GM10847 (cell line): Measurements from ENCODE around the gene COQ7.

Source experiments
- POLR2A ChIP-seq: IDR thresholded peaks from 2 replicates; pipeline ENCODE4 v1.6.1; 2011; ENCODE audit not compliant: insufficient read length; ENCODE audit errors: extremely low read depth

The COQ7 gene

GRCh38 chr16:19077879-19078278 lies 10.5 kb downstream of the COQ7 start:
- TF ChIP-seq POLR2A = no peak

- no peak for TF ChIP-seq POLR2A
Observed at GRCh38 chr16:19083670-19084069, 16.3 kb downstream of the COQ7 start.

GRCh38 chr16:19084139-19084538 lies 16.7 kb downstream of the COQ7 start:
- TF ChIP-seq POLR2A = no peak

DNA sequence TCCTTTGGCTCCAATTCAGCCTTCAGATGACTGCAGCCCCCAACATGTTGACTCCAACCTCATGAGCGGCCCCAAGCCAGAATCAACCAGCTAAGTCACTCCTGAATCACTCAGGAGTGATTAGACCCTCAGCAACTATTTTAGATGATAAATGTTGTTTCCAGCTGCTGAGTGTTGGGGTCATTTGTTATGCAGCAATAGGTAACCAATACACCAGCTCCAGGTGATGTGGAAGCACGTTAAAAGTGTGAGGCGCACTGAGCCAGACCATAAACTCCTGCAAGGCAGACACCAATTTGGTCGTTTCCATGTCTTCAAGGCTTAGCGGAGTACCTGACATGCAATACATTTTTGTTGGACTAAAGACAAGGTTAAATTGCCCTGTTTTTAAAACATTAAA lies 17.5 kb downstream of the COQ7 start:
- TF ChIP-seq POLR2A = no peak

- TF ChIP-seq POLR2A = no peak
Observed at GRCh38 chr16:19085679-19086200, 18.3 kb downstream of the COQ7 start.

GRCh38 chr16:19086322-19087199 lies 19.1 kb downstream of the COQ7 start:
- TF ChIP-seq POLR2A = no peak

GRCh38 chr16:19088341-19088916 lies 21.0 kb downstream of the COQ7 start:
- no peak for TF ChIP-seq POLR2A

- TF ChIP-seq POLR2A = no peak
Observed at GRCh38 chr16:19089410-19089955, 22.1 kb downstream of the COQ7 start.

- TF ChIP-seq POLR2A = no peak
Observed at GRCh38 chr16:19090916-19091315, 23.5 kb downstream of the COQ7 start.

- no peak for TF ChIP-seq POLR2A
Observed at GRCh38 chr16:19092653-19093410, 25.4 kb downstream of the COQ7 start.

DNA sequence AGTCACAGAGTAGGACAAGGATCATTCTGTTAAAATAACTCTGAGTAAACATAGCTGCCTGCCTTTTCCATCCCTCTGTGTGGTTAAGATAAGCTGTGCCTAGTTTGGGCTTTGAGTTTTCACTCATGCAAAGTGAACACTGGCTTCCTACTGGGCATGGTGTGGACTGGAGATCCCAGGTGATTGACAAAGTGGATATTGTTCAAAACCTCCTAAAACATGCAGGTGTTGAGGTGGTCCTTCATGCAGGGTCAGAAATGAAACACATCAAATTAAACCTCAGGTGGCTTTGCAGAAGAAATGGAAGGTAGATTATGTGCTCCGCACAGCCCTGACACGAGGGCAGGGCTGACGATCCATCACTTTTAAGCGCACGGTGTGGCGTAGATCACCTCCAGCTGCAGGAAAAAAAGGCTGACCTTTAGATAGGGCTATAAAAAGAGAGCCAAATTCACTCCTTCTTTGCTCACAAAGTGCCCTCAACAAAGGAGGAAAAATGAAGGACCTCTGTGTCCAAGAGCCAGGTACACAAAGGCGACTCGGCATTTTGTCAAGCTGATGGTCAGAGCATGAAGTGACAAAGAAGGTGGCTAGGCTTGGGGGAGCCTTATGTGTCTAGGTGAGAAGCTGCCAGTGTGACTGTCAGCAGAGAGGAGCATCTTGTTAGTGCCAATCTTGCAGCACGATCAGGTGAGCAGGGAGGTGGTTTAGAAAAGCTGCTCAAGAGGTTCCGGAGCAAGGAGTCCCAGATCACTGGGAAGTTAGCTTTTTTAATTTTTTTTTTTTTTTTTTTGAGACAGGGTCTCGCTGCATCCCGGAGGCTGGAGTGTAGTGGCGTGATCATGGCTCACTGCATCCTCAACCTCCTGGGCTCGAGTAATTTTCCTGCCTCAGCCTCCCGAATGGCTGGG lies 26.5 kb downstream of the COQ7 start:
- TF ChIP-seq POLR2A = no peak

GRCh38 chr16:19094542-19095365 lies 27.3 kb downstream of the COQ7 start:
- TF ChIP-seq POLR2A = no peak

- TF ChIP-seq POLR2A = no peak
Observed at GRCh38 chr16:19095654-19096053, 28.2 kb downstream of the COQ7 start.
